Right forelimb (tissue), 1 donor: ENCODE results near the gene RGS7.
"Not testable (repeated sequence)": the region's sequence is repeated elsewhere in the genome, so short reads cannot be mapped to it uniquely, and the experiment has no call there.

ENCODE experiments used
- DNase-seq: peaks from one replicate; pipeline ENCODE4 v3.0.0-alpha.2; 2018

The RGS7 gene

GRCh38 chr1:241130881-241131280 lies 226.1 kb downstream of the RGS7 start:
- DNase-seq, result no peak

- no peak for DNase-seq
Observed at GRCh38 chr1:241129207-241129960, 227.6 kb downstream of the RGS7 start.

GRCh38 chr1:241125286-241125685 lies 231.7 kb downstream of the RGS7 start:
- no peak for DNase-seq

GRCh38 chr1:241118049-241118448 lies 239.0 kb downstream of the RGS7 start:
- no peak for DNase-seq

GRCh38 chr1:241115784-241116183 lies 241.2 kb downstream of the RGS7 start:
- no peak for DNase-seq

- no peak for DNase-seq
Observed at GRCh38 chr1:241114699-241115233, 242.2 kb downstream of the RGS7 start.

GRCh38 chr1:241113557-241113956 lies 243.4 kb downstream of the RGS7 start:
- DNase-seq, result no peak

GRCh38 chr1:241109039-241109438 lies 248.0 kb downstream of the RGS7 start:
- no peak for DNase-seq

- no peak for DNase-seq
Observed at GRCh38 chr1:241105147-241105546, 251.9 kb downstream of the RGS7 start.

- no peak for DNase-seq
Observed at GRCh38 chr1:241102664-241103063, 254.3 kb downstream of the RGS7 start.

- DNase-seq, result no peak
Observed at GRCh38 chr1:241101622-241102021, 255.4 kb downstream of the RGS7 start.

GRCh38 chr1:241097479-241097878 lies 259.5 kb downstream of the RGS7 start:
- no peak for DNase-seq

- DNase-seq, result no peak
Observed at GRCh38 chr1:241096982-241097381, 260.0 kb downstream of the RGS7 start.

GRCh38 chr1:241095847-241096246 lies 261.2 kb downstream of the RGS7 start:
- no peak for DNase-seq

GRCh38 chr1:241090798-241091197 lies 266.2 kb downstream of the RGS7 start:
- no peak for DNase-seq

- DNase-seq, result not testable (repeated sequence)
Observed at GRCh38 chr1:241089066-241089465, 267.9 kb downstream of the RGS7 start.

GRCh38 chr1:241088075-241088474 lies 268.9 kb downstream of the RGS7 start:
- DNase-seq, result not testable (repeated sequence)

- no peak for DNase-seq
Observed at GRCh38 chr1:241086686-241087085, 270.3 kb downstream of the RGS7 start.

GRCh38 chr1:241083285-241083684 lies 273.7 kb downstream of the RGS7 start:
- no peak for DNase-seq

- DNase-seq, result no peak
Observed at GRCh38 chr1:241081473-241081872, 275.5 kb downstream of the RGS7 start.

- no peak for DNase-seq
Observed at GRCh38 chr1:241079459-241079858, 277.5 kb downstream of the RGS7 start.

GRCh38 chr1:241079047-241079446 lies 278.0 kb downstream of the RGS7 start:
- DNase-seq, result no peak

- DNase-seq, result no peak
Observed at GRCh38 chr1:241077386-241078147, 279.4 kb downstream of the RGS7 start.

GRCh38 chr1:241074507-241074906 lies 282.5 kb downstream of the RGS7 start:
- DNase-seq, result no peak
